PC-9 (cell line): ENCODE data around the gene AGRN. TPM values are rescaled to one million over a fixed set of nuclear protein-coding genes. Genes with fewer than 3 reads are reported as not detected.
"Not testable (repeated sequence)": the region's sequence is repeated elsewhere in the genome, so short reads cannot be mapped to it uniquely, and the experiment has no call there.

Source experiments
- BruUV-seq: library from RNA; stranded (reverse); fragments of 400-500 nt; replicated peaks from 2 replicates; lab custom pipeline; 2021; lab: Mats Ljungman, UMichigan
- CTCF ChIA-PET: fragments of 300-600 bp; sonication (Branson Sonifier 250); formaldehyde crosslinking; loops from one replicate; lab custom pipeline; 2022; ENCODE audit warnings: antibody characterized with exemption; lab: Charles Lee
- POLR2A ChIA-PET: fragments of 300-600 bp; sonication (Branson Sonifier 250); formaldehyde crosslinking; loops from one replicate; lab custom pipeline; 2022; ENCODE audit warnings: antibody characterized with exemption; ENCODE audit not compliant: unreplicated experiment; lab: Charles Lee
- DNase-seq, 2 experiments: peaks; one replicate each; pipeline versions ENCODE4 v3.0.0 to v3.0.0-alpha.2; 2015 to 2022; ENCODE audit warnings: mixed read lengths in 1 of 2
- H2AFZ ChIP-seq: fragments of 200-600 bp; sonication (generic); 2 replicates; pipeline ENCODE4 v1.8.1; 2017; ENCODE audit warnings: antibody characterized with exemption
- H3F3A ChIP-seq: fragments of 200-600 bp; sonication (generic); 2 replicates; pipeline ENCODE4 v1.8.1; 2017; ENCODE audit warnings: antibody characterized with exemption, mild to moderate bottlenecking, low read depth; ENCODE audit not compliant: insufficient read depth
- H3K27ac ChIP-seq: fragments of 200-600 bp; sonication (generic); 2 replicates; pipeline ENCODE4 v1.6.1; 2016; ENCODE audit warnings: mixed run types
- H3K27me3 ChIP-seq: fragments of 200-600 bp; sonication (generic); 2 replicates; pipeline ENCODE4 v1.6.1; 2016; ENCODE audit warnings: low read depth, mixed run types; ENCODE audit not compliant: insufficient read depth
- H3K36me3 ChIP-seq: fragments of 200-600 bp; sonication (generic); 2 replicates; pipeline ENCODE4 v1.6.1; 2016; ENCODE audit warnings: low read depth, mixed run types
- H3K4me1 ChIP-seq: fragments of 200-600 bp; sonication (generic); replicated peaks from 2 replicates; pipeline ENCODE4 v1.6.1; 2016; ENCODE audit warnings: mixed run types; ENCODE audit not compliant: insufficient read depth
- H3K4me2 ChIP-seq: fragments of 200-600 bp; sonication (generic); 2 replicates; pipeline ENCODE4 v1.6.1; 2017; ENCODE audit warnings: mixed run types
- H3K4me3 ChIP-seq: fragments of 200-600 bp; sonication (generic); 2 replicates; pipeline ENCODE4 v1.6.1; 2016; ENCODE audit warnings: mixed run types
- H3K79me2 ChIP-seq: fragments of 200-600 bp; sonication (generic); 2 replicates; pipeline ENCODE4 v1.6.1; 2017; ENCODE audit warnings: low read depth, mixed run types
- H3K9me2 ChIP-seq: fragments of 200-600 bp; sonication (generic); 2 replicates; pipeline ENCODE4 v1.8.1; 2017; ENCODE audit warnings: mild to moderate bottlenecking; ENCODE audit not compliant: insufficient read depth
- H3K9me3 ChIP-seq: fragments of 200-600 bp; sonication (generic); 2 replicates; pipeline ENCODE4 v1.8.1; 2016; ENCODE audit warnings: low read depth; ENCODE audit not compliant: insufficient read depth
- H4K20me1 ChIP-seq: fragments of 200-600 bp; sonication (generic); 2 replicates; pipeline ENCODE4 v1.8.1; 2017; ENCODE audit not compliant: insufficient read depth
- EZH2 ChIP-seq: fragments of 200-600 bp; sonication (generic); IDR thresholded peaks from 2 replicates; pipeline ENCODE4 v1.8.0; 2017; ENCODE audit warnings: antibody characterized with exemption, low read depth
- intact Hi-C: fragments of 100-400 bp; cut with micrococcal nuclease; formaldehyde crosslinking; loops from one replicate; pipeline ENCODE4 v1.10.0; 2022; ENCODE audit not compliant: unreplicated experiment
- total RNA-seq: library from RNA; stranded (reverse); gene quantifications from 2 replicates; pipeline ENCODE4 v1.2.3, GENCODE V29; 2021
- TF ChIP-seq, protein P1 (sequence below): fragments of 200-600 bp; sonication (generic); conservative IDR thresholded peaks from 2 replicates; pipeline ENCODE4 v1.6.1; 2017; ENCODE audit warnings: mixed run types, antibody characterized with exemption, mild to moderate bottlenecking, moderate library complexity

Gene AGRN
- total RNA-seq, 1 experiment from 2014 or later, result 278 TPM

GRCh38 chr1:991895-992294 lies 28.0 kb upstream of the AGRN start:
- Histone ChIP-seq H3K79me2 (no peaks in the 10 kb centered on the region), H3F3A (peaks cover 8% of the 10 kb centered on the region; the same call in 1 of the 2 replicates), H3K27ac (no peak overlapping the region), H3K36me3 (no peaks in the 10 kb centered on the region), H3K4me2 (no peak overlapping the region), H3K4me3 (no peak overlapping the region), H3K9me3 (no peaks in the 10 kb centered on the region), H3K9me2 (no peaks in the 10 kb centered on the region), H3K27me3 (no peaks in the 10 kb centered on the region), H3K4me1 (no peaks in the 10 kb centered on the region), H2AFZ (no peak overlapping the region), H4K20me1 (no peaks in the 10 kb centered on the region)
- ChIA-PET CTCF (no interaction called here), POLR2A (no interaction called here)
- TF ChIP-seq EZH2, result no peak
- TF ChIP-seq, protein P1, sequence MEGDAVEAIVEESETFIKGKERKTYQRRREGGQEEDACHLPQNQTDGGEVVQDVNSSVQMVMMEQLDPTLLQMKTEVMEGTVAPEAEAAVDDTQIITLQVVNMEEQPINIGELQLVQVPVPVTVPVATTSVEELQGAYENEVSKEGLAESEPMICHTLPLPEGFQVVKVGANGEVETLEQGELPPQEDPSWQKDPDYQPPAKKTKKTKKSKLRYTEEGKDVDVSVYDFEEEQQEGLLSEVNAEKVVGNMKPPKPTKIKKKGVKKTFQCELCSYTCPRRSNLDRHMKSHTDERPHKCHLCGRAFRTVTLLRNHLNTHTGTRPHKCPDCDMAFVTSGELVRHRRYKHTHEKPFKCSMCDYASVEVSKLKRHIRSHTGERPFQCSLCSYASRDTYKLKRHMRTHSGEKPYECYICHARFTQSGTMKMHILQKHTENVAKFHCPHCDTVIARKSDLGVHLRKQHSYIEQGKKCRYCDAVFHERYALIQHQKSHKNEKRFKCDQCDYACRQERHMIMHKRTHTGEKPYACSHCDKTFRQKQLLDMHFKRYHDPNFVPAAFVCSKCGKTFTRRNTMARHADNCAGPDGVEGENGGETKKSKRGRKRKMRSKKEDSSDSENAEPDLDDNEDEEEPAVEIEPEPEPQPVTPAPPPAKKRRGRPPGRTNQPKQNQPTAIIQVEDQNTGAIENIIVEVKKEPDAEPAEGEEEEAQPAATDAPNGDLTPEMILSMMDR, result no peak
- BruUV-seq, result no TSS peak
- no peak for DNase-seq
- intact Hi-C loops, result no loop called here

- no peak for DNase-seq
- intact Hi-C loops, result no loop called here
- Histone ChIP-seq H2AFZ (no peak overlapping the region), H3K27me3 (no peaks in the 10 kb centered on the region), H3K4me3 (no peak overlapping the region), H3K36me3 (no peaks in the 10 kb centered on the region), H3K27ac (no peak overlapping the region), H3K4me1 (no peaks in the 10 kb centered on the region), H3K9me3 (no peaks in the 10 kb centered on the region), H3K79me2 (no peaks in the 10 kb centered on the region), H3K4me2 (no peak overlapping the region), H3K9me2 (no peaks in the 10 kb centered on the region), H4K20me1 (peaks cover 4% of the 10 kb centered on the region; the same call in 1 of the 2 replicates), H3F3A (peaks cover 13% of the 10 kb centered on the region; the same call in 1 of the 2 replicates)
- POLR2A ChIA-PET, result no interaction called here
- TF ChIP-seq, protein P1, result no peak
- no peak for TF ChIP-seq EZH2
- BruUV-seq, result no TSS peak
- CTCF ChIA-PET, result no interaction called here
Observed at GRCh38 chr1:992362-992761, 27.6 kb upstream of the AGRN start.

DNA sequence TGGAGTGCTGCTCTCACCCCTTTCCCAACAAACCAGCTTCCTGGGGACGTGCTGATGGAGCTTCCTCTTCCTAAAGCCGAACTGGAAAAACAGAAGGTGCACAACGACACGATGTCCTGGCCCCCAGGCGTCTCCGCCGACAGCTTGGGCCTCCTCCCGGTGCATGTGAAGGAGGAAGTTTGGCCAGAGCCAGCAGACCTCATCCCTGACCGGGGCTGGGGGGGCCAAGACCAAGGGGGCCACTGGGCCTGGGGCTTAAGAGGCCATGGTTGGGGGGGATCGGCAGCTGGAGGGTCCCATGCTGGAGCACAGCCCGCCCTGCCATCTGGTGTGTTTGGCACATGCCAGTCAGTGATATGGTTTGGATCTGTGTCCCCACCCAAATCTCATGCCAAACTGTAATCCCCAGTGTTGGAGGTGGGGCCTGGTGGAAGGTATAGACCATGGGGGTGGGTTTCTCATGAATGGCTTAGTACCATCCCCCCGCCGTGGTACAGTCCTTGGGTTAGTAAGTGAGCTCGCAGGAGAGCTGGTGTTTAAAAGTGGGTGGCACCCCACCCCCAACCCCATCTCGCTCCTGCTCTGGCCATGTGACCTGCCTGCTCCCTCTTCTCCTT lies 26.4 kb upstream of the AGRN start:
- ChIA-PET CTCF (no interaction called here), POLR2A (no interaction called here)
- Histone ChIP-seq H3K4me2 (no peak overlapping the region), H3K27me3 (no peaks in the 10 kb centered on the region), H3K27ac (no peak overlapping the region), H3K4me3 (no peak overlapping the region), H3K36me3 (no peaks in the 10 kb centered on the region), H3F3A (peaks cover 13% of the 10 kb centered on the region; the same call in 1 of the 2 replicates), H3K4me1 (no peaks in the 10 kb centered on the region), H4K20me1 (peaks cover 11% of the 10 kb centered on the region), H3K9me2 (no peaks in the 10 kb centered on the region), H2AFZ (no peak overlapping the region), H3K9me3 (no peaks in the 10 kb centered on the region), H3K79me2 (peaks cover 4% of the 10 kb centered on the region; the same call in 1 of the 2 replicates)
- no peak for DNase-seq
- TF ChIP-seq, protein P1, result no peak
- TF ChIP-seq EZH2, result no peak
- BruUV-seq, result no TSS peak
- intact Hi-C loops, result no loop called here

DNA sequence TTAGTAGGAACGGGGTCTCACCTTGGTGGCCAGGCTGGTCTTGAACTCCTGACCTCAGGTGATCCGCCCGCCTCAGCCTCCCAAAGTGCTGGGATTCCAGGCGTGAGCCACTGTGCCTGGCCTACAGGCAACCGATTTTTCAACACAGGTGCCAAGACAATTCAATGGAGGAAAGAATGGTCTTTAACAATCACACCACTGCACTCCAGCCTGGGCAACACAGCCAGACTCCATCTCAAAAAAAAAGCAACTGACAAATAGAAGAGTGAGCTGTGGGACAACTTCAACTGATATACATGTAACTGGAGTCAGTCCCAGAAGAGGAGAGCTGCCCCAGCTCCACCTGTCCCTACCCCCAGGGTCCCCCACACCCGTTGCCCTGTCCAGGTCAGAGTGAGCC lies 25.4 kb upstream of the AGRN start:
- H3K79me2 ChIP-seq, intact Hi-C loops, BruUV-seq, H3K36me3 ChIP-seq, H3K9me3 ChIP-seq, DNase-seq, CTCF ChIA-PET, POLR2A ChIA-PET, H3K4me1 ChIP-seq, H2AFZ ChIP-seq, H3K4me3 ChIP-seq, H3K27ac ChIP-seq, H3K9me2 ChIP-seq, H3K4me2 ChIP-seq, H3K27me3 ChIP-seq: not testable (repeated sequence)
- peaks cover 13% of the 10 kb centered on the region; the same call in 1 of the 2 replicates for H3F3A ChIP-seq
- H4K20me1 ChIP-seq, result peaks cover 11% of the 10 kb centered on the region
